GM06990 (cell line): ENCODE measurements around the gene PBX1.

Source experiments
- DNase-seq: peaks from one replicate; pipeline ENCODE4 v3.0.0-alpha.2; 2011; ENCODE audit not compliant: insufficient read length; ENCODE audit errors: extremely low read depth
- H3K27me3 ChIP-seq: replicated peaks from 2 replicates; pipeline ENCODE4 v1.6.0; 2011; ENCODE audit warnings: low read length; ENCODE audit not compliant: control insufficient read depth, insufficient read depth
- H3K36me3 ChIP-seq: 2 replicates; pipeline ENCODE4 v1.5.1; 2011; ENCODE audit warnings: low read length; ENCODE audit not compliant: control insufficient read depth, insufficient read depth
- H3K4me3 ChIP-seq: replicated peaks from 2 replicates; pipeline ENCODE4 v1.5.1; 2011; ENCODE audit warnings: low read depth, mild to moderate bottlenecking, control low read depth, low read length
- CTCF ChIP-seq: IDR thresholded peaks from 2 replicates; pipeline ENCODE4 v1.5.1; 2011; ENCODE audit warnings: low read length, control low read depth, mild to moderate bottlenecking, inconsistent platforms; ENCODE audit not compliant: insufficient read depth, poor library complexity, severe bottlenecking

Gene PBX1

GRCh38 chr1:164644774-164645644, 86.0 kb downstream of the PBX1 start:
- Histone ChIP-seq H3K27me3 (no peaks in the 10 kb centered on the region), H3K36me3 (no peaks in the 10 kb centered on the region), H3K4me3 (no peak overlapping the region)
- no peak for DNase-seq
- TF ChIP-seq CTCF: no peak

- Histone ChIP-seq H3K36me3 (no peaks in the 10 kb centered on the region), H3K4me3 (no peak overlapping the region), H3K27me3 (no peaks in the 10 kb centered on the region)
- DNase-seq: no peak
- TF ChIP-seq CTCF: no peak
These were observed 86.9 kb downstream of the PBX1 start for GRCh38 chr1:164645921-164646320.

GRCh38 chr1:164647211-164647610, 88.2 kb downstream of the PBX1 start:
- no peaks in the 10 kb centered on the region for H3K27me3 ChIP-seq
- DNase-seq: no peak
- no peak for TF ChIP-seq CTCF
- no peaks in the 10 kb centered on the region for H3K36me3 ChIP-seq
- no peak overlapping the region for H3K4me3 ChIP-seq

- H3K4me3 ChIP-seq: no peak overlapping the region
- no peaks in the 10 kb centered on the region for H3K36me3 ChIP-seq
- DNase-seq: no peak
- TF ChIP-seq CTCF: no peak
- H3K27me3 ChIP-seq: no peaks in the 10 kb centered on the region
These were observed 89.7 kb downstream of the PBX1 start for GRCh38 chr1:164648636-164649035.

- no peak for TF ChIP-seq CTCF
- no peak for DNase-seq
- Histone ChIP-seq H3K4me3 (no peak overlapping the region), H3K27me3 (no peaks in the 10 kb centered on the region), H3K36me3 (no peaks in the 10 kb centered on the region)
These were observed 90.2 kb downstream of the PBX1 start for GRCh38 chr1:164649146-164649545.

- Histone ChIP-seq H3K36me3 (no peaks in the 10 kb centered on the region), H3K4me3 (no peak overlapping the region), H3K27me3 (no peaks in the 10 kb centered on the region)
- TF ChIP-seq CTCF: no peak
- no peak for DNase-seq
These were observed 91.5 kb downstream of the PBX1 start for GRCh38 chr1:164650531-164650930.
